ENCODE measurements around the gene EPHA4. TPM values are rescaled to one million over a fixed set of nuclear protein-coding genes. Genes with fewer than 3 reads are reported as not detected.

Gene EPHA4
- total and polyA plus RNA-seq, 8 donors = 0.56 to 28.1 (median 5.8) TPM; not detected in 1

GRCh38 chr2:221573430-221574230 is 1.5 kb upstream of the EPHA4 start:
- Histone ChIP-seq H3K27me3 (peaks cover 0 to 70% (median 42%) of the 10 kb centered on the region in 3 donors), H3K36me3 (no peaks in the 10 kb centered on the region), H3K4me1 (peaks cover 0 to 58% (median 35%) of the 10 kb centered on the region in 4 donors), H3K27ac (peak overlapping the region; percentile 26 to 85 (median 79)), H3K4me3 (peak overlapping the region; percentile 64 to 77 (median 74)), H3K9me3 (no peaks in the 10 kb centered on the region)
- peak; percentile 89 to 95 for DNase-seq
- intact Hi-C loops (cut with DNase I; ENCODE audit: low total_unique reads) = loop anchor here (5.0 kb wide), 1 partner anchor 886 kb away; no protein-coding TSS in a partner anchor
- 0 to 1% (median 1%) methylated on average over 34 to 63 of the region's 63 CpGs for WGBS, 5 donors
- TF ChIP-seq CTCF (IDR thresholded peaks at IDR 0.05) (peak in 6 of 7 experiments; percentile 77 to 99 (median 96)), POLR2AphosphoS5 (IDR thresholded peaks at IDR 0.05) (peak in 1 of 3 donors; percentile 5), EP300 (IDR thresholded peaks at IDR 0.05) (no peak)

GRCh38 chr2:221572821-221573429 is 821 bp upstream of the EPHA4 start:
- intact Hi-C loops (cut with DNase I; ENCODE audit: low total_unique reads) = loop anchor here (5.0 kb wide), 1 partner anchor 886 kb away; no protein-coding TSS in a partner anchor
- Histone ChIP-seq H3K27me3 (peaks cover 0 to 74% (median 42%) of the 10 kb centered on the region in 3 donors), H3K4me1 (peaks cover 0 to 58% (median 37%) of the 10 kb centered on the region in 4 donors), H3K36me3 (no peaks in the 10 kb centered on the region), H3K27ac (peak overlapping the region; percentile 65 to 85 (median 79)), H3K9me3 (no peaks in the 10 kb centered on the region), H3K4me3 (peak overlapping the region; percentile 64 to 77 (median 74))
- TF ChIP-seq EP300 (IDR thresholded peaks at IDR 0.05) (no peak), CTCF (IDR thresholded peaks at IDR 0.05) (no peak), POLR2AphosphoS5 (IDR thresholded peaks at IDR 0.05) (no peak), POLR2A (IDR thresholded peaks at IDR 0.05) (no peak)
- WGBS, 5 donors = 1% methylated on average over 14 to 42 of the region's 42 CpGs
- peak; percentile 44 to 82 for DNase-seq

GRCh38 chr2:221571551-221572218 is 419 bp downstream of the EPHA4 start:
- WGBS, 5 donors = 0 to 1% (median 1%) methylated on average over 43 to 61 of the region's 61 CpGs
- Histone ChIP-seq H3K4me1 (peaks cover 0 to 58% (median 38%) of the 10 kb centered on the region in 4 donors), H3K27ac (peak overlapping the region in 4 of 5 donors; percentile 77 to 85 (median 81)), H3K27me3 (peaks cover 0 to 84% (median 42%) of the 10 kb centered on the region in 3 donors), H3K4me3 (peak overlapping the region; percentile 64 to 77 (median 74)), H3K36me3 (no peaks in the 10 kb centered on the region), H3K9me3 (no peaks in the 10 kb centered on the region)
- TF ChIP-seq POLR2A (IDR thresholded peaks at IDR 0.05) = no peak
- intact Hi-C loops (cut with DNase I; ENCODE audit: low total_unique reads) = loop anchor here (5.0 kb wide), 1 partner anchor 884 kb away; no protein-coding TSS in a partner anchor
- DNase-seq = peak in 1 of 2 donors; percentile 72

GRCh38 chr2:221571025-221571550 is 1.0 kb downstream of the EPHA4 start:
- Histone ChIP-seq H3K27ac (peak overlapping the region in 3 of 5 donors; percentile 79 to 85 (median 83)), H3K4me1 (peaks cover 0 to 58% (median 38%) of the 10 kb centered on the region in 4 donors), H3K27me3 (peaks cover 0 to 79% (median 42%) of the 10 kb centered on the region in 3 donors), H3K9me3 (no peaks in the 10 kb centered on the region), H3K36me3 (no peaks in the 10 kb centered on the region), H3K4me3 (peak overlapping the region; percentile 64 to 77 (median 74))
- 0 to 4% (median 1%) methylated on average over 25 to 41 of the region's 41 CpGs for WGBS, 5 donors
- DNase-seq = peak in 1 of 2 donors; percentile 57
- TF ChIP-seq CTCF (IDR thresholded peaks at IDR 0.05) (no peak), POLR2A (IDR thresholded peaks at IDR 0.05) (no peak), POLR2AphosphoS5 (IDR thresholded peaks at IDR 0.05) (no peak), EP300 (IDR thresholded peaks at IDR 0.05) (no peak)
- intact Hi-C loops (cut with DNase I; ENCODE audit: low total_unique reads) = loop anchor here (5.0 kb wide), 1 partner anchor 884 kb away; no protein-coding TSS in a partner anchor

All from stomach (tissue), 9 donors.